Keratinocyte (primary cell): ENCODE measurements around the gene ITSN1. TPM values are rescaled to one million over a fixed set of nuclear protein-coding genes. Genes with fewer than 3 reads are reported as not detected.

Experiments used
- DNase-seq: peaks from one replicate; pipeline ENCODE4 v3.0.0-alpha.2; 2011; ENCODE audit warnings: low read depth, missing footprints, low spot score
- FAIRE-seq: peaks from 2 replicates; lab custom pipeline; 2011; peaks lifted over from hg19 to GRCh38; lab: Jason Lieb, UNC
- H2AFZ ChIP-seq: 2 replicates; pipeline ENCODE4 v1.6.0; 2012; ENCODE audit warnings: low read length, control low read depth, inconsistent platforms; ENCODE audit not compliant: control insufficient read depth
- H3K27ac ChIP-seq: 2 replicates; pipeline ENCODE4 v1.5.1; 2011; ENCODE audit warnings: low read length; ENCODE audit not compliant: control insufficient read depth, insufficient read depth
- H3K27me3 ChIP-seq: 3 replicates; pipeline ENCODE4 v1.6.0; 2011; ENCODE audit warnings: low read length; ENCODE audit not compliant: control insufficient read depth, insufficient read depth; ENCODE audit errors: extremely low read depth
- H3K36me3 ChIP-seq, 2 experiments: 2 replicates in 1 of 2; 3 replicates in 1 of 2; pipeline ENCODE4 v1.5.1; 2011; ENCODE audit warnings: low read length in 2 of 2, mild to moderate bottlenecking in 1 of 2; ENCODE audit not compliant: control insufficient read depth in 2 of 2, insufficient read depth in 2 of 2; ENCODE audit errors: extremely low read depth in 1 of 2
- H3K4me1 ChIP-seq: 3 replicates; pipeline ENCODE4 v1.5.1; 2011; ENCODE audit warnings: low read length; ENCODE audit not compliant: control insufficient read depth, insufficient read depth; ENCODE audit errors: extremely low read depth
- H3K4me2 ChIP-seq: 3 replicates; pipeline ENCODE4 v1.6.0; 2011; ENCODE audit warnings: low read depth, low read length; ENCODE audit not compliant: control insufficient read depth, insufficient read depth; ENCODE audit errors: extremely low read depth
- H3K4me3 ChIP-seq, 3 experiments: fragments of 200-600 bp in 1 of 3; sonication (generic) in 1 of 3; 2 replicates in 2 of 3; 3 replicates in 1 of 3; pipeline ENCODE4 v1.5.1; 2011 to 2016; ENCODE audit warnings: low read length in 3 of 3, mild to moderate bottlenecking in 3 of 3, control low read depth in 2 of 3, inconsistent platforms in 1 of 3, low read depth in 1 of 3, mixed read lengths in 1 of 3, mixed run types in 1 of 3, moderate library complexity in 1 of 3; ENCODE audit not compliant: control insufficient read depth in 2 of 3, insufficient read depth in 2 of 3; ENCODE audit errors: extremely low read depth in 1 of 3
- H3K79me2 ChIP-seq: 2 replicates; pipeline ENCODE4 v1.6.0; 2012; ENCODE audit warnings: low read length; ENCODE audit not compliant: control insufficient read depth, insufficient read depth
- H3K9ac ChIP-seq: 3 replicates; pipeline ENCODE4 v1.6.0; 2011; ENCODE audit warnings: low read length; ENCODE audit not compliant: control insufficient read depth, insufficient read depth; ENCODE audit errors: extremely low read depth
- H3K9me1 ChIP-seq: 3 replicates; pipeline ENCODE4 v1.6.0; 2011; ENCODE audit warnings: low read length; ENCODE audit not compliant: control insufficient read depth, insufficient read depth; ENCODE audit errors: extremely low read depth
- H3K9me3 ChIP-seq: 2 replicates; pipeline ENCODE4 v1.5.1; 2012; ENCODE audit warnings: low read depth, low read length; ENCODE audit not compliant: control insufficient read depth
- H4K20me1 ChIP-seq: 3 replicates; pipeline ENCODE4 v1.6.0; 2011; ENCODE audit warnings: low read length; ENCODE audit not compliant: control insufficient read depth, insufficient read depth; ENCODE audit errors: extremely low read depth
- EZH2 ChIP-seq: IDR thresholded peaks from one replicate; pipeline ENCODE4 v1.6.1; 2012; ENCODE audit warnings: inconsistent platforms, mild to moderate bottlenecking, low read length, moderate library complexity
- dilution Hi-C: fragments of 300-500 bp; cut with MboI; formaldehyde crosslinking; loops from one replicate; pipeline ENCODE4 v1.7.0; 2020; ENCODE audit warnings: low sequenced_read_pairs; ENCODE audit not compliant: extremely low pct_ligation_motif_present
- polyA plus RNA-seq, 5 experiments: library from polyadenylated mRNA; depleted of rRNA in 3 of 5; stranded (reverse) in 3 of 5; stranded (forward) in 1 of 5; unstranded in 1 of 5; fragments of >200 nt; gene quantifications; 1 replicate in 1 of 5; 2 replicates in 3 of 5; 3 replicates in 1 of 5; pipeline versions ENCODE4 v1.2.1 to v1.2.3, GENCODE V29; 2011 to 2012; ENCODE audit warnings: missing spikeins in 2 of 5, low read depth in 1 of 5, low replicate concordance in 1 of 5
- TF ChIP-seq, protein P1 (sequence below), 3 experiments: IDR thresholded peaks in 1 of 3; conservative IDR thresholded peaks in 1 of 3; optimal IDR thresholded peaks in 1 of 3; 2 replicates in 2 of 3; 3 replicates in 1 of 3; pipeline versions ENCODE3 to v1.5.1; 2011; ENCODE audit warnings: low read length in 3 of 3, mild to moderate bottlenecking in 3 of 3, moderate library complexity in 2 of 3, control low read depth in 1 of 3, inconsistent platforms in 1 of 3; ENCODE audit not compliant: insufficient read depth in 2 of 3; ENCODE audit errors: extremely low read depth in 1 of 3

Gene ITSN1
- polyA plus RNA-seq, 1 donor (not counting 4 experiments of a cell fraction or from before 2014, with no cell fraction given), result 34.3 TPM

DNA sequence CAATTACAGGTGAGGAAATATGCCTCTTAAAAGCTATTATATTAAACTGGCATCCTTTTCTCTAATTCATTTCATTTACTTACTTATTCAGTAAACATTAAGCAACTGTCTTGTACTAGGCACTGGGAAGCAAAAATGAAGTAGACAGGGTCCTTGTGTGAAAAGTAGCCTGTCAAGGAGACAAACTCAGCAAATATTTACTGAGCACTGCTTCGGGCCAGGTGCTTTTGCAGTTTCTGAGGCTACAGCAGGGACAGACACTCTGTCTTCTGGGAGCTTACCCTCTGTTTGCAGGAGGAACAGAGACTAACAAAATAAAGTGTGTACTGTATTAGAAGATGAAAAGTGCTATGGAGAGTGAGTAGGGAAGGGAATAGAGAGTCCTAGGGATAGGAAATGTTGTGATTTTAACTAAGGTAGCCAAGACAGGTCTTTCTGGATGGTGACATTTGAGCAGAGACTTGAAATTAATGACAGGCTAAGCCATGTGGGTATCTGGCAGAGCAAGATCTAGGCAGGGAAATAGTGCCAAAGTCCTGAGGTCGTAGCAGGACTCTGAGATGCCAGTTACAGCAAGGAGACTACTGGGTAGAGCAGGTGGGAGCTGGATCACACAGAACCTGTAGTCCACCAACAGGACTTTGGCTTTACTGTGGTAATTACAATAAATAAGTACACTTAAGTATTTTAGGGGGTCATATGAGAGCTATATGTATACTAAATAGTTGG is 133.0 kb downstream of the ITSN1 start:
- no peak overlapping the region for H3K27ac ChIP-seq
- H2AFZ ChIP-seq, result no peak overlapping the region
- H3K4me2 ChIP-seq, result no peak overlapping the region
- H3K79me2 ChIP-seq, result no peaks in the 10 kb centered on the region
- no peaks in the 10 kb centered on the region for H3K27me3 ChIP-seq
- no peaks in the 10 kb centered on the region for H4K20me1 ChIP-seq
- H3K36me3 ChIP-seq, result peaks cover 16 to 17% of the 10 kb centered on the region in 2 experiments
- H3K4me3 ChIP-seq, result no peak overlapping the region
- dilution Hi-C loops, result no loop called here
- DNase-seq (no peak), FAIRE-seq (no peak)
- no peaks in the 10 kb centered on the region for H3K9me3 ChIP-seq
- TF ChIP-seq, protein P1, sequence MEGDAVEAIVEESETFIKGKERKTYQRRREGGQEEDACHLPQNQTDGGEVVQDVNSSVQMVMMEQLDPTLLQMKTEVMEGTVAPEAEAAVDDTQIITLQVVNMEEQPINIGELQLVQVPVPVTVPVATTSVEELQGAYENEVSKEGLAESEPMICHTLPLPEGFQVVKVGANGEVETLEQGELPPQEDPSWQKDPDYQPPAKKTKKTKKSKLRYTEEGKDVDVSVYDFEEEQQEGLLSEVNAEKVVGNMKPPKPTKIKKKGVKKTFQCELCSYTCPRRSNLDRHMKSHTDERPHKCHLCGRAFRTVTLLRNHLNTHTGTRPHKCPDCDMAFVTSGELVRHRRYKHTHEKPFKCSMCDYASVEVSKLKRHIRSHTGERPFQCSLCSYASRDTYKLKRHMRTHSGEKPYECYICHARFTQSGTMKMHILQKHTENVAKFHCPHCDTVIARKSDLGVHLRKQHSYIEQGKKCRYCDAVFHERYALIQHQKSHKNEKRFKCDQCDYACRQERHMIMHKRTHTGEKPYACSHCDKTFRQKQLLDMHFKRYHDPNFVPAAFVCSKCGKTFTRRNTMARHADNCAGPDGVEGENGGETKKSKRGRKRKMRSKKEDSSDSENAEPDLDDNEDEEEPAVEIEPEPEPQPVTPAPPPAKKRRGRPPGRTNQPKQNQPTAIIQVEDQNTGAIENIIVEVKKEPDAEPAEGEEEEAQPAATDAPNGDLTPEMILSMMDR (optimal IDR thresholded peaks at IDR 0.05 in 1 of 3, IDR thresholded peaks at IDR 0.05 in 1 of 3, conservative IDR thresholded peaks at IDR 0.05 in 1 of 3; ENCODE audit: extremely low read depth in 1 of 3, insufficient read depth in 2 of 3, low read length in 3 of 3), result no peak
- no peak for TF ChIP-seq EZH2
- H3K4me1 ChIP-seq, result no peaks in the 10 kb centered on the region
- no peak overlapping the region for H3K9ac ChIP-seq
- H3K9me1 ChIP-seq, result no peaks in the 10 kb centered on the region

GRCh38 chr21:33780631-33781030 is 138.3 kb downstream of the ITSN1 start:
- H2AFZ ChIP-seq, result no peak overlapping the region
- no peak overlapping the region for H3K27ac ChIP-seq
- peaks cover 4% of the 10 kb centered on the region in 2 experiments for H3K36me3 ChIP-seq
- no peak overlapping the region for H3K9ac ChIP-seq
- no peak overlapping the region for H3K4me2 ChIP-seq
- no peaks in the 10 kb centered on the region for H3K4me1 ChIP-seq
- TF ChIP-seq, protein P1 (optimal IDR thresholded peaks at IDR 0.05 in 1 of 3, IDR thresholded peaks at IDR 0.05 in 1 of 3, conservative IDR thresholded peaks at IDR 0.05 in 1 of 3; ENCODE audit: extremely low read depth in 1 of 3, insufficient read depth in 2 of 3, low read length in 3 of 3), result no peak
- no peak for TF ChIP-seq EZH2
- H3K27me3 ChIP-seq, result no peaks in the 10 kb centered on the region
- no peaks in the 10 kb centered on the region for H3K9me3 ChIP-seq
- H4K20me1 ChIP-seq, result no peaks in the 10 kb centered on the region
- H3K4me3 ChIP-seq, result no peak overlapping the region
- no peak for DNase-seq
- FAIRE-seq, result no peak
- H3K79me2 ChIP-seq, result no peaks in the 10 kb centered on the region
- no peaks in the 10 kb centered on the region for H3K9me1 ChIP-seq
- dilution Hi-C loops, result no loop called here
